ENCODE data around the gene ANKRD11. TPM values are rescaled to one million over a fixed set of nuclear protein-coding genes. Genes with fewer than 3 reads are reported as not detected.

The ANKRD11 gene
- total RNA-seq, 4 donors from 2014 or later: 67.0 to 107 (median 88.9) TPM

DNA sequence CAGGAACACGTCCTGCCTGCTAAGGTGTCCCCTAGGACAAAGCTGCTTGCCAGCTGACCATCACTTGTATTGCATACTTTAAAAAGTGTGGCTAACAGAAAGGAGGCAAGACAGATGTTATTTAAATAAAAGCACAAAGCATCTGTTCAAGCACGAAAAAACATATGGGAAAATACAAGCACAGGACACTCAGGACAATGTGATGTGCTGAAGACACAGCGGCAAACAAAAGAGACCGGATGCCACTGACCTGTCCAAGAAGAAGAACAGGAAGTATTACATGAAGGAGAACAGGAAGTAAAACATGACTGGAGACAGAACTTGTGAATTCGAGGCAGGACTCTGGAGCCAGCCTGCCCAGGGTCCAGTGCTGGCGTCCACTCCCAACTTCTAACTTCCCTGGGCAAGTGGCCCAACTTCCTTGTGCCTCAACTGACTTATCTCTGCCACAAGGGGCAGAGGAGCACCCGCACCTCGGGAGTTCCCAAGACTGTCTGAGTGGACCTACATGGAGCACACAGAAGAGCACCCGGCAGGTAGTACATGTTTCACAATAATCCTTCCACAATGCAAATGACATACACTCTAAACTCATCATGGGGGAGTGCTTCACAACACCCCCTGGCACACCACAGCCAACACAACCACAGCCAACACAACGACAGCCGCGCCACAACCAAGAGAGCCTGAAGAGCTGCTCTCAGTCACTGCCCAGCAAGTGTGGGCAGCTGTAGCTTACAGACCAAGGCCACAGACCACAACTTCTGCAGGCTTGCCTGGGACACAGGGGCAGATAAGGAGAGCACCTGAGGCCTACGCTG, 36.6 kb downstream of the ANKRD11 start:
- TF ChIP-seq POLR2AphosphoS5 (IDR thresholded peaks at IDR 0.05): no peak
- TF ChIP-seq EP300 (IDR thresholded peaks at IDR 0.05): no peak
- TF ChIP-seq, protein P1, sequence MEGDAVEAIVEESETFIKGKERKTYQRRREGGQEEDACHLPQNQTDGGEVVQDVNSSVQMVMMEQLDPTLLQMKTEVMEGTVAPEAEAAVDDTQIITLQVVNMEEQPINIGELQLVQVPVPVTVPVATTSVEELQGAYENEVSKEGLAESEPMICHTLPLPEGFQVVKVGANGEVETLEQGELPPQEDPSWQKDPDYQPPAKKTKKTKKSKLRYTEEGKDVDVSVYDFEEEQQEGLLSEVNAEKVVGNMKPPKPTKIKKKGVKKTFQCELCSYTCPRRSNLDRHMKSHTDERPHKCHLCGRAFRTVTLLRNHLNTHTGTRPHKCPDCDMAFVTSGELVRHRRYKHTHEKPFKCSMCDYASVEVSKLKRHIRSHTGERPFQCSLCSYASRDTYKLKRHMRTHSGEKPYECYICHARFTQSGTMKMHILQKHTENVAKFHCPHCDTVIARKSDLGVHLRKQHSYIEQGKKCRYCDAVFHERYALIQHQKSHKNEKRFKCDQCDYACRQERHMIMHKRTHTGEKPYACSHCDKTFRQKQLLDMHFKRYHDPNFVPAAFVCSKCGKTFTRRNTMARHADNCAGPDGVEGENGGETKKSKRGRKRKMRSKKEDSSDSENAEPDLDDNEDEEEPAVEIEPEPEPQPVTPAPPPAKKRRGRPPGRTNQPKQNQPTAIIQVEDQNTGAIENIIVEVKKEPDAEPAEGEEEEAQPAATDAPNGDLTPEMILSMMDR (IDR thresholded peaks at IDR 0.05): peak in 2 of 4 experiments; percentile 8 to 13
- TF ChIP-seq POLR2A (IDR thresholded peaks at IDR 0.05): no peak
- H3K9me3 ChIP-seq: no peaks in the 10 kb centered on the region
- peaks cover 0 to 82% (median 20%) of the 10 kb centered on the region in 3 donors for H3K4me1 ChIP-seq
- H3K27me3 ChIP-seq: no peaks in the 10 kb centered on the region
- no peak overlapping the region for H3K27ac ChIP-seq
- 37 to 40% methylated on average over 3 to 6 of the region's 13 CpGs for WGBS, 2 donors (ENCODE audit: low coverage in 1 of 2)
- H3K4me3 ChIP-seq: no peak overlapping the region
- peak; percentile 55 for ATAC-seq
- H3K36me3 ChIP-seq: no peaks in the 10 kb centered on the region

DNA sequence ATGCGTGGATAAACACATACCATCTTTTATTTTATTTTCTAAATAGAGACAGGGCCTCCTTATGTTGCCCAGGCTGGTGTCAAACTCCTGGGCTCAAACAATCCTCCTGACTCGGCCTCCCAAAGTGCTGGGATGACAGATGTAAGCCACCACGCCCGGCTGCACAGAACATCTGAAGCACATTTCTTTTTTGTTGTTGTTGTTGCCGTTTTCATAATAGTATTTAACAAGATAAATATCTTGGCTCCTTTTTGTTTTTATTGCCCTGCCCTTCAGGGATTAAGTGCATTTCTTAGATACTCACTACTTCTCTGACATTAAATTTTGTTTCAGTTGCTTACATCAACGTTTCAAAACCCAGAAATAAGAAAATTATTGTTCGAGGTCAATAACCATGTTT, 37.4 kb downstream of the ANKRD11 start:
- WGBS, 2 donors (ENCODE audit: low coverage in 1 of 2): 50 to 52% methylated on average over 7 of the region's 7 CpGs
- no peak overlapping the region for H3K27ac ChIP-seq
- no peak for TF ChIP-seq EP300 (IDR thresholded peaks at IDR 0.05)
- TF ChIP-seq, protein P1 (IDR thresholded peaks at IDR 0.05): no peak
- no peak for TF ChIP-seq POLR2A (IDR thresholded peaks at IDR 0.05)
- no peak for TF ChIP-seq POLR2AphosphoS5 (IDR thresholded peaks at IDR 0.05)
- no peaks in the 10 kb centered on the region for H3K27me3 ChIP-seq
- peaks cover 0 to 82% (median 20%) of the 10 kb centered on the region in 3 donors for H3K4me1 ChIP-seq
- ATAC-seq: no peak
- no peaks in the 10 kb centered on the region for H3K9me3 ChIP-seq
- no peaks in the 10 kb centered on the region for H3K36me3 ChIP-seq
- H3K4me3 ChIP-seq: no peak overlapping the region

DNA sequence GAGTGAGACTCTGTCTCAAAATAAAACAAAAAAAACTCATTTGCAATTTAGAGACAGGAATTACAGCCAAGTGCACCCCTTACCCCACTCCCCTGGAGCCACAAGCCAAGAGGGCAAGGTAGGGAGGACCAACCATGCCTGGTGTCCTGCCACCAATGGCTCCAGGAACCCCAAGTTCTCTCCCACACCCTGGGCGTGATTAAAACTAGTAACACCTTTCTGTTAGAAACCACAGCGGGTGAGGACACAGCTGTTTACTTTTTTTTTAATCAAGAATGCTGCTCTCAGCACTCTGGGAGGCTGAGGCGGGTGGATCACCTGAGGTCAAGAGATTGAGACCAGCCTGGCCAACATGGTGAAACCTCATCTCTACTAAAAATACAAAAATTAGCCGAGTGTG, 38.1 kb downstream of the ANKRD11 start:
- no peaks in the 10 kb centered on the region for H3K9me3 ChIP-seq
- no peak overlapping the region for H3K27ac ChIP-seq
- no peaks in the 10 kb centered on the region for H3K36me3 ChIP-seq
- H3K4me1 ChIP-seq: peaks cover 0 to 87% (median 23%) of the 10 kb centered on the region in 3 donors
- no peak for ATAC-seq
- H3K4me3 ChIP-seq: no peak overlapping the region
- H3K27me3 ChIP-seq: no peaks in the 10 kb centered on the region
- no peak for TF ChIP-seq POLR2AphosphoS5 (IDR thresholded peaks at IDR 0.05)
- TF ChIP-seq EP300 (IDR thresholded peaks at IDR 0.05): no peak
- WGBS, 2 donors (ENCODE audit: low coverage in 1 of 2): 93% methylated on average over 4 of the region's 4 CpGs; no CpG with 5 or more reads in 1 of the 2 donors

DNA sequence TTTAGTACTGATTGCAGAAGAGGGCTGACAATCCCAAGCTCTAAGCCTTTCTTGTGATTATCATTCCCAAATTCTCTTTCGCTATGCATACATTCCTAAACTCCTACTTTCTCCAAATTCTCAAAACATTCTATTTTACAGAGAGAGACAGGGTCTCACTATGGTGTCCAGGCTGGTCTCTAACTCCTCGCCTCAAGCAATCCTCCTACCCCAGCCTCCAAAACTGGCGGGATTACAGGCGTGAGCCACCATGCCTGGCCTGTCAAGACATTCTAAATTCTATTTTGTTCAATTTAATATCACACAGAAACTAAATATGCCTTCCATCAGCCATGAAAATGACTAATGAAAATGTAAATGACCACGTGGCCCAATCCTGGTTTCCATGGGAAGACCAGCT, 39.8 kb downstream of the ANKRD11 start:
- Histone ChIP-seq H3K36me3 (no peaks in the 10 kb centered on the region), H3K9me3 (no peaks in the 10 kb centered on the region), H3K27me3 (no peaks in the 10 kb centered on the region), H3K4me1 (peaks cover 0 to 92% (median 37%) of the 10 kb centered on the region in 3 donors), H3K27ac (no peak overlapping the region), H3K4me3 (no peak overlapping the region)
- ATAC-seq: no peak
- TF ChIP-seq, protein P1 (IDR thresholded peaks at IDR 0.05): no peak
- TF ChIP-seq POLR2AphosphoS5 (IDR thresholded peaks at IDR 0.05): no peak
- no peak for TF ChIP-seq POLR2A (IDR thresholded peaks at IDR 0.05)
- TF ChIP-seq EP300 (IDR thresholded peaks at IDR 0.05): no peak
- WGBS, 2 donors (ENCODE audit: low coverage in 1 of 2): 89 to 97% methylated on average over 5 of the region's 5 CpGs

DNA sequence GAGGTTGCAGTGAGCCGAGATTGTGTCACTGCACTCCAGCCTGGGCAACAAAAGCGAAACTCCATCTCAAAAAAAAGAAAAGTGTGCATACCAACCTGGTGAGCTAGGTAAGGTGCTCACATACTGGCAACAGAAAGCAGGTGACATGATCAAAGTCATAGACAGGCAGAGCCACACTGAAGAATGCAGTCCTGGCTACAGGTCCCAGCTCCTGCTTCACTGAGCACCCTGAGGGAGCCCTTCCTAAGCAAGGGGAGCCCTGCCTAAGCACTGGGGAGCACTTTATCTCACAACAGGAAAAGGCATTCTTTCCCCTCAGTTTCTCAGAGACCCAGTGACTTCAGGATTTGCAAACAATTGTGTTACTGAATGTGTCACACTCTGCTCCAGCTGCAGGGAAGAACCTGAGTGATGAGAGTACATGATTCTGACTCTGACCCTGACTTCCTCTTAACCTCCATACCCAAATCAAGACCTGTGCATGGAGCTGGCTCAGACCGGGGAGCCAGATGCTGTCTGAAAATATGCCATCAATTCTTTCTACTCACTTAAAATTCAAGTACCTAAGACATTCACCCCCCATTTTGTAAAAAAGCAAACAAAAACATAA, 40.5 kb downstream of the ANKRD11 start:
- Histone ChIP-seq H3K4me3 (no peak overlapping the region), H3K9me3 (no peaks in the 10 kb centered on the region), H3K27ac (no peak overlapping the region), H3K36me3 (no peaks in the 10 kb centered on the region), H3K4me1 (peaks cover 0 to 94% (median 43%) of the 10 kb centered on the region in 3 donors), H3K27me3 (no peaks in the 10 kb centered on the region)
- WGBS, 2 donors (ENCODE audit: low coverage in 1 of 2): 57 to 60% methylated on average over 1 of the region's 3 CpGs
- TF ChIP-seq POLR2AphosphoS5 (IDR thresholded peaks at IDR 0.05) (no peak), POLR2A (IDR thresholded peaks at IDR 0.05) (no peak), EP300 (IDR thresholded peaks at IDR 0.05) (no peak)
- TF ChIP-seq, protein P1 (IDR thresholded peaks at IDR 0.05): no peak
- no peak for ATAC-seq
